Activated T-helper 1 cell treated with Interleukin-2 at 50 U/mL for 16 hours (primary cell): Measurements from ENCODE around the gene SLC35F4.

Experiments used
- DNase-seq: peaks from one replicate; pipeline ENCODE4 v3.0.0-alpha.2; 2020; ENCODE audit warnings: low read depth

SLC35F4 gene

GRCh38 chr14:57848353-57848752 lies 17.5 kb downstream of the SLC35F4 start:
- DNase-seq, result no peak

- no peak for DNase-seq
Observed at GRCh38 chr14:57847706-57848105, 18.2 kb downstream of the SLC35F4 start.

GRCh38 chr14:57847096-57847495 lies 18.8 kb downstream of the SLC35F4 start:
- DNase-seq, result no peak

DNA sequence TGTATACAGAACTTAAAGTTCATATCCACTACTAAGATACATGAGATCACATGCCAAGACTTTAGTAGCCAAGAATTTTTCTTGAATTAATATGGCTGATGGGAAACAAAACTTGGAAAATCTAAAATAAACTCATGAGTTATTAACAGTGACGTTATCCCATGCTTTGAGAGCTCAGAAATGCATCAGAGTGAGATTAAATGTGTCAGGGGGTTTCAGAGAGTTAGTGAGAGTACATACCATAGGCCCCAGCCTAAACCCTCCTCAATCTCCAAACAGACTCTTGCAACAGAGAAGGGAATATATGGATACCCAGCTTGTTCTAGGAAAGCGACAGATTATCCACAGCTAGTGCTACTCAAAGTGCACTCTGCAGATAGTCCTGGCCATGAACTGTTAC lies 19.3 kb downstream of the SLC35F4 start:
- no peak for DNase-seq

- no peak for DNase-seq
Observed at GRCh38 chr14:57845802-57846531, 19.9 kb downstream of the SLC35F4 start.

- DNase-seq, result no peak
Observed at GRCh38 chr14:57845316-57845715, 20.6 kb downstream of the SLC35F4 start.

GRCh38 chr14:57837267-57837666 lies 28.6 kb downstream of the SLC35F4 start:
- DNase-seq, result no peak

DNA sequence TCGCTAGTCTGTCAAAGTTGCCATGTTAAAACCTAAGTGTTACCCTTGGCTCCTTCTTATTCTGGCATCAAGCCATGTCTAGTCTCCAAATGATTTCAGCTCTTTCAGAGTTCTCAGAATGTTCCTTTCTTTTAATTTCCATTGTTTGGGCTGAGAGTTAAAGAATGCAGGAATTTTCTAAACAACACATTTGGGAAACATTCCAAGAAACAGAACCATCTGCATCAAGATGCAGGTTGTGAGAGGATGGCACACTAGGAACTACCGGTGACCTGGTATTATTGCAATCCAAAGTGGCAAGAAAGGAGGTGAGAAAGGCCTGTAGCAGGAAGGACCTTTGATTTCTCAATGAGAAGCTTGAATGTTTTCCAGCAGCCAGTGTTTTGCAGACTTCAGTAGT lies 30.1 kb downstream of the SLC35F4 start:
- no peak for DNase-seq

GRCh38 chr14:57834961-57835360 lies 30.9 kb downstream of the SLC35F4 start:
- DNase-seq, result no peak

DNA sequence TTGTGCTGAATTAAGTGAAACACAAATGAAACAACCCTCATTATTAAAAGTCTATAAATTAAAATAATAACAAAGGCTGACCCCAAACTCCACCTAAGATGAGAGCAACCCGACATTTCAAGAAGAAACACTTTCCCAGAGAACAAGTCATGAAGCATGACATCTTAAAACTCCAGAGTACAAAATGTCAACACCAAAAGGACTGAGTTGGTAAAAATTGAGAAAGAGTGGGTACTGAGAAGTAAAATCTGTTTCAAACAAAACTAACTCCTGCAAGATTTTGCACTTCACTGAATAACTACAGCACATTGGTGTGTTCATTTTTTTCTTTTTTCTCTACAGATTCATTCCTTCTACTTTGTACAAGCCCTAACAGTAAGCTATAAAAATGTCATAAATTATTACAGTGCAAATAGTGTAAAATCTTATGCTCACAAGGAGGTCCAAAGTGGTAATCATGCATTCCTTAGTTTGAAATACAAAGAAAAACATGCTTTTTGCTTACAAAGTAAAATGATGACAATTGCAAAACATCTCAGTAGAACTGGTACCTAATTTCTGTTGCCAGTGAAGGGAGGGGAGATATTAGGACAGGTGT lies 31.8 kb downstream of the SLC35F4 start:
- no peak for DNase-seq

DNA sequence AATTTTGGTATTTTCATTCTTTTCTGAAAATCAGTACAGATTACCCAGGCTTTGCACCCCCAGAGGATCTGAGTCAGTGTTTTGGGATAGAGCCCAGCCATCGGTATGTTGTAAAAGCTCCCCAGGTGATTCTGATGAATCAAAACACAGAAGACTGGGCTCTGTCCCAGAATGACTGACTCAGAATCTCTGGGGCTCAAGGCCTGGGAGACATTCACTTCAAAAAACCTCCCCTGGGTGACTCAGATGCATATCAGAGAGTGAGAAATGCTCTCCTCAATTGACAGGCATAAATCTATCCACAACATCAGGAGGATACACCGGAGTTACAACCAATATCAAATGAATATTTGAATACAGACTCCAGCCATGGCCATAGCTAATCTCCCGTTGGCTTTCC lies 32.6 kb downstream of the SLC35F4 start:
- no peak for DNase-seq

- no peak for DNase-seq
Observed at GRCh38 chr14:57831981-57832380, 33.9 kb downstream of the SLC35F4 start.

DNA sequence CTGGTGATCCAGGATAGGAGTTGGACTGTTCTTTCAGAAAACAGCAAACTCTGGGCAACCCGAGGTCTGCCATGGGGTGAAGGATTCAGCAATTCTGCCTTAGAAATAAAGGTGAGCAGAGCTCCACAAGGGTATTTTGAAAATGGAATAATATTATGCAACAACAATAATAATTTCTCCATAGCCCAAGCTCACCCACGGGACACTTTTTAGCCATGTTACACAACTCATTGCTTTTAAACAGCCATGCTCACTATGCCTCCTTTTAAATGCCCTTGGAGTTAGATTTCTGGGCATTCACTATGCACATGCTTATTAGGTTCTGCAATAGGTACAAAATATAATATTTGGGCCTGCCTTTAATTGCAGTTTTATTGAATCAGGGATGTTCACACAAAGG lies 37.2 kb downstream of the SLC35F4 start:
- no peak for DNase-seq

DNA sequence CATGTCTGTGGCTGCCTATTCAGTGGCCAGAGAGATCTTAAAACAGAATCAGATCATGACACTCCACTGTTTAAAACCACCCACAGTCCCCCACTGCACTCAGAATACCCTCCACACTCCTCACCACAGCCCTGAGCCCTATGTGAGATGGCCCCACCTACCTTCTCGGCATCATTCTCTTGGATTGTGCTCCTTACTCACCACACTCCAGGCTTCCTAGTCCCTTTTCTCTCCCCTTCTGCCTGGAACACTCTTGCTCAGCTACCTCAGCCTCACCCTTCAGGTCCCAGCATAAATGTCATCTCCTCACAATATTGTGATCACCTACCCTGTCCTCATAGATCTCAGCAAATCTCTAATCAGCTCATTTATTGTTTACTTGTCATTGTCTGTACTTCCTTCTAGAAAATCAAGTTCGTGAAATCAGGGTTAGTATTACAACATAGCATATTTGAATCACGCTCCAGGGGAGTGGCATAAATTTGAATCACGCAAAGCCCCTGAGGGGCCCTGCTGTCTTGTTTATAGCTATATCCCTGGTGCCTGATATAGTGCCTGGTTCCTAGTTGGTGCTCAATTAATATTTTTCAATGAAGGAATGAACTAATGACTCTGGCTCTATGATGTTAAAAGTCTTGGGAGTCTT lies 42.8 kb downstream of the SLC35F4 start:
- no peak for DNase-seq

- no peak for DNase-seq
Observed at GRCh38 chr14:57822081-57822480, 43.8 kb downstream of the SLC35F4 start.

GRCh38 chr14:57820581-57820980 lies 45.3 kb downstream of the SLC35F4 start:
- DNase-seq, result no peak

DNA sequence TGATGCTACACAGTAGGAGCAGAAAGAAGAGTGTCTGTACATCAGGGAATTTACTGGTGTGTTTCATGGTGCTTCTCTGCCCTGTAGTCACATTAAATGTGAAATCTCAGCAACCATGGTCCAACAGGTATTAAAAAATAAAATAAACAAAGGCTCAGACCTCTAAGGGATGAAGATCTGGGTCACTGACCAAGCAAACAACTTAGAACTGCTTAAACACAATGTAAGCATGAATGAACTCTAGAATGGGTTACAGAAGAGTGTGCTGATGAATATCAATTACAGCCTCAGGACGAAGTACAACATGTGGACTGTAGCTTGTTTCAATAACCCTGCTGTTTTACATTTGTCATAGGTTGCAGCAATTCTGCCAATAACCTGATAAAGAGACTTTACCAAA lies 47.4 kb downstream of the SLC35F4 start:
- no peak for DNase-seq

GRCh38 chr14:57816568-57817284 lies 49.2 kb downstream of the SLC35F4 start:
- DNase-seq, result no peak

- DNase-seq, result no peak
Observed at GRCh38 chr14:57814726-57815125, 51.2 kb downstream of the SLC35F4 start.

GRCh38 chr14:57812741-57813140 lies 53.2 kb downstream of the SLC35F4 start:
- no peak for DNase-seq

- no peak for DNase-seq
Observed at GRCh38 chr14:57811998-57812546, 53.8 kb downstream of the SLC35F4 start.

DNA sequence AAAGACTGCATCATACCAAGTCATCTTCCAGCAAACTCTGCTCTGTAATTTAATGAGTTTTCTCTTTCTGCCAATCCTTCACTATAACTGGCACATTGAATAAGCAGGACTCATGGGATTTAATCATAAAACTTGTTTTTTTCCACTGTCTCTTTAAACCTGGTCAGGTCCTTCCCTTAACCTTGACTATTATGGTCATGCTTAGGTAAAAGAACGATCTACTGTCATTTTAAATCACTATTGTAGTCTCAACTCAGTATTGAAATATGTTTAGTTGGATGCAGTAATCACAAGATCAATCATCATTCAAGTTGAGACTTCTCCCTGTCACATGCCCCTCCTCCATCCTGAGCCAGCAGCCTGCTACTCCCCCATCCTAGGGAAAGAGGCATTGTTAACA lies 56.1 kb downstream of the SLC35F4 start:
- no peak for DNase-seq

DNA sequence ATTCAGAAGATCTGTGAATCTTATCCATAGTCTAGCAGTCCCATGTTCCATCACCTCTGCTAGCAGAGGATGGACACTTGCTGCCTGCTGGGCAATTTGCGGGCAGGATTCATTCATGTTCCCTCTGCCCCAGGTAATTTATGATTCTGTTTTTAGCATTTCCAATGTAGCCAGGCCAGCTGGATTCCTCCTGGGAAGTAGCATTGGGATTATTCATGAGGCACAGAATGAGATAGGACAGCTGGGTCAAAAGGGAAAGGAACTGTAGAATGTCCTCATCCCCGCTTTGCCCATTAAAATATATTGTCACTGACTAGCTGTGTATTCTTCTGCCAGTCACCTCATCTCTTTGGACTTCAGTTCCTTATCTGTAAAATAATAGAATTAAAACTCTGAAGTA lies 68.7 kb downstream of the SLC35F4 start:
- DNase-seq, result no peak
